Heart right ventricle (tissue), 16 donors: Measurements from ENCODE around the gene SUPT20HL2. TPM values are rescaled to one million over a fixed set of nuclear protein-coding genes. Genes with fewer than 3 reads are reported as not detected.

Experiments
- ATAC-seq, 8 donors: fragments of 200-7000 bp; cut with Tn5 transposase; one replicate each; pipeline ENCODE4 v1.9.1; 2020; ENCODE audit warnings: mild to moderate bottlenecking in 8 of 8, moderate library complexity in 8 of 8, moderate number of reproducible peaks in 1 of 8
- DNase-seq, 2 donors: peaks; one replicate each; pipeline ENCODE4 v3.0.0-alpha.2; 2020
- H3K27ac ChIP-seq, 10 donors: fragments of 200-600 bp; sonication (generic) in 2 of 10; one replicate each; pipeline versions ENCODE4 v1.5.0 to v1.8.0; 2020 to 2022; ENCODE audit warnings: mild to moderate bottlenecking in 3 of 10
- H3K27me3 ChIP-seq, 7 donors: fragments of 200-600 bp; one replicate each; pipeline ENCODE4 v1.8.0; 2021 to 2022; ENCODE audit warnings: mild to moderate bottlenecking in 2 of 7
- H3K36me3 ChIP-seq, 9 donors: fragments of 200-600 bp; sonication (generic) in 1 of 9; one replicate each; pipeline versions ENCODE4 v1.5.0 to v1.8.0; 2020 to 2022; ENCODE audit warnings: mild to moderate bottlenecking in 2 of 9
- H3K4me1 ChIP-seq, 9 donors: fragments of 200-600 bp; sonication (generic) in 1 of 9; one replicate each; pipeline versions ENCODE4 v1.5.0 to v1.8.0; 2020 to 2022; ENCODE audit warnings: mild to moderate bottlenecking in 4 of 9
- H3K4me3 ChIP-seq, 10 donors: fragments of 200-600 bp; sonication (generic) in 2 of 10; one replicate each; pipeline versions ENCODE4 v1.5.0 to v1.8.0; 2020 to 2022; ENCODE audit warnings: mild to moderate bottlenecking in 7 of 10, moderate library complexity in 2 of 10
- H3K9me3 ChIP-seq, 11 donors: fragments of 200-600 bp in 10 of 11; sonication (generic) in 2 of 11; one replicate each; pipeline versions ENCODE4 v1.5.0 to v1.8.0; 2013 to 2022; ENCODE audit warnings: mild to moderate bottlenecking in 2 of 11, control low read depth in 1 of 11, moderate library complexity in 1 of 11
- WGBS, 2 donors: extraction: QIAGEN DNeasy Blood & Tissue Kit; methylation state at CpG; one replicate each; pipeline ENCODE4 v1.1.7; 2013; ENCODE audit warnings: inconsistent platforms in 1 of 2; 5-methylcytosine and 5-hydroxymethylcytosine counted together
- intact Hi-C, 10 donors: fragments of 100-400 bp; cut with DNase I; formaldehyde crosslinking; loops; one replicate each; pipeline versions ENCODE4 v1.11.1 to v1.14.2; 2022
- polyA plus RNA-seq, 2 donors: library from polyadenylated mRNA; stranded (reverse); fragments of 200-250 nt; gene quantifications; one replicate each; pipeline ENCODE4 v1.2.3, GENCODE V29; 2013
- total RNA-seq, 10 donors: library from RNA; stranded (reverse); fragmentation: NEBNext Ultra II Directional in 3 of 10; extraction: Animal tissue kit (Norgen Biotek cat#: 25700) in 3 of 10; gene quantifications; one replicate each; pipeline versions ENCODE4 v1.2.1 to v1.2.4, GENCODE V29; 2021 to 2023
- TF ChIP-seq, protein P1 (sequence below), 9 donors: fragments of 200-600 bp; sonication (generic) in 2 of 9; IDR thresholded peaks; one replicate each; pipeline versions ENCODE4 v1.5.0 to v1.8.0; 2021 to 2022; ENCODE audit warnings: antibody characterized with exemption in 9 of 9, mild to moderate bottlenecking in 5 of 9, moderate library complexity in 1 of 9
- donor health status: Arrhythmogenic right ventricular cardiomyopathy.
- donor health status: ischemic (EF 13 %, LVEDD 7.1; RV severe dilation, severe dysfunction).
- donor health status: healthy with polysubstance abuse.
- donor health status: DM: no; HTN: yes; CAD: no.
- donor health status: DM: no; HTN: no; CAD: no.
- donor health status: ischemic (EF 25% LVEDD 6.9; RV normal size, moderate dysfunction).
- donor health status: ischemic (EF 25% LVEDD 5.7; RV mildly dilated, moderate dysfunction).
- donor health status: healthy.
- donor health status: DM: yes; HTN: yes; CAD: no.
- donor health status: Ischemic cardiomyopathy.
- donor health status: ischemic (EF 35%, LVEDD 5.7; RV mildly dilated, moderate dysfunction).
- donor health status: nonischemic (EF 11% LVEDD 7.7; RV severe dilation, severe dysfunction).
- donor health status: DM: yes; HTN: yes; CAD: no.
- donor health status: PGD.
- donor health status: ischemic (EF 29% LVEDD 5.4; RV normal size, mild dysfunction).
- donor health status: nonischemic (EF 23%, LVEDD 6.1; RV moderate dilation, normal function).

SUPT20HL2 gene
- total and polyA plus RNA-seq, 12 donors, result not detected

DNA sequence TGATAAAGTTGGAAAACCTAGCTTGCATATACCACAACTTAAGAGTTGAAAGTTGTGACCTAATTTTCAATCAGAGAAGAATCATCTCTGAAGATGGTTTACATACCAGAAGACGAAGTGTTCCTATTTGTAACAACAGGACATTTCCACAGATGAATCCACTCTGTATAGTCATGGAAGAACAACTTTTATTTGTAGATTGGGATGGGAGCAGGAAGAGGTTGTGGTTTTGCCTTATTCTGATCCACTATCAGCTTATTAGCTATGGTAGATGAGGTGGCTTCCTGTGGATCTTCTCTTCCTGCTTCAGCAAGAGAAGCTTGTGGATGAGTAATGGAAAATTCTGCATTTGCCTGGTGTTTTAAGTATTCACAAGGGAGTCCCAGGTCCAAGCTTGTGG lies 27.9 kb upstream of the SUPT20HL2 start:
- Histone ChIP-seq H3K27me3 (peaks cover 0 to 59% (median 0%) of the 10 kb centered on the region in 7 donors), H3K4me3 (no peak overlapping the region), H3K27ac (no peak overlapping the region), H3K9me3 (no peaks in the 10 kb centered on the region), H3K36me3 (no peaks in the 10 kb centered on the region), H3K4me1 (no peaks in the 10 kb centered on the region)
- intact Hi-C loops, result no loop called here
- DNase-seq, result no peak
- TF ChIP-seq, protein P1, sequence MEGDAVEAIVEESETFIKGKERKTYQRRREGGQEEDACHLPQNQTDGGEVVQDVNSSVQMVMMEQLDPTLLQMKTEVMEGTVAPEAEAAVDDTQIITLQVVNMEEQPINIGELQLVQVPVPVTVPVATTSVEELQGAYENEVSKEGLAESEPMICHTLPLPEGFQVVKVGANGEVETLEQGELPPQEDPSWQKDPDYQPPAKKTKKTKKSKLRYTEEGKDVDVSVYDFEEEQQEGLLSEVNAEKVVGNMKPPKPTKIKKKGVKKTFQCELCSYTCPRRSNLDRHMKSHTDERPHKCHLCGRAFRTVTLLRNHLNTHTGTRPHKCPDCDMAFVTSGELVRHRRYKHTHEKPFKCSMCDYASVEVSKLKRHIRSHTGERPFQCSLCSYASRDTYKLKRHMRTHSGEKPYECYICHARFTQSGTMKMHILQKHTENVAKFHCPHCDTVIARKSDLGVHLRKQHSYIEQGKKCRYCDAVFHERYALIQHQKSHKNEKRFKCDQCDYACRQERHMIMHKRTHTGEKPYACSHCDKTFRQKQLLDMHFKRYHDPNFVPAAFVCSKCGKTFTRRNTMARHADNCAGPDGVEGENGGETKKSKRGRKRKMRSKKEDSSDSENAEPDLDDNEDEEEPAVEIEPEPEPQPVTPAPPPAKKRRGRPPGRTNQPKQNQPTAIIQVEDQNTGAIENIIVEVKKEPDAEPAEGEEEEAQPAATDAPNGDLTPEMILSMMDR (IDR thresholded peaks at IDR 0.05), result no peak
- WGBS, 2 donors, result 78 to 83% methylated on average over 1 of the region's 1 CpG
- ATAC-seq, result no peak

DNA sequence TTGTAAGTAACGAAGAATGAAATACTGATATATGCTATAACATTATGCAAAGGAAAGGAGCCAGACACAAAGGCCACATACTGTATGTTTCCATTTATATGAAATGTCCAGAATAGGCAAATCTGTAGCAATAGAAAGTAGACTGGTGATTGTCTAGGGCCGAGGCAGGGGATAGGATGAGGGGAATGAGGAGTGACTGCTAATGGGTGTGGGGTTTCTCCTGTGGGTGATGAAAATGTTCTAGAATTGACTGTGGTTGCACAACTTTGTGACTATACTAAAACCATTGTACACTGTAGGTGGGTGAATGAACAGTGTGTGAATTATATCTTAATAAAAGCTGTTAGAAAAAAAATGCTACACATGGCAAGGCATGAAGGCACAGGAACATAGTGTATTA lies 26.6 kb upstream of the SUPT20HL2 start:
- TF ChIP-seq, protein P1 (IDR thresholded peaks at IDR 0.05), result no peak
- DNase-seq (no peak), ATAC-seq (no peak)
- H3K36me3 ChIP-seq, result no peaks in the 10 kb centered on the region
- no peak overlapping the region for H3K27ac ChIP-seq
- H3K9me3 ChIP-seq, result no peaks in the 10 kb centered on the region
- no peak overlapping the region for H3K4me3 ChIP-seq
- intact Hi-C loops, result no loop called here
- peaks cover 0 to 59% (median 0%) of the 10 kb centered on the region in 7 donors for H3K27me3 ChIP-seq
- H3K4me1 ChIP-seq, result no peaks in the 10 kb centered on the region
- 93 to 100% methylated on average over 2 of the region's 2 CpGs for WGBS, 2 donors

DNA sequence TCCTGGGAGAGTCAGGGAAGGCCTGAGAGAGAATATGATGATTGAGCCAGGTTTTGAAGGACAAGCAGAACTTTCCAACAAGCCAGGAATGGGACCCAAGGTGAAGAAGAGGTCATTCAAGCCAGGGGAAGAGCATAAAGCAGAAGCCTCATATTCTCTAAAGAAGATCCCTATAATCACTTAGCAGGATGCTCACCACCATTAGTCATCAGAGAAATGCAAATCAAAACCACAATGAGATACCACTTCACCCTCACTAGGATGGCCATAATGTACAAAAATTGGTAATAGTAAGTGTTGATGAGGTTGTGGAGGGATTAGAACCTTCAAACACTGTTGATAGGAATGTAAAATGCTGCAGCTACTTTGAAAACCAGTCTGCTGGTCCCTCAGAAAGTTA lies 26.0 kb upstream of the SUPT20HL2 start:
- Histone ChIP-seq H3K36me3 (no peaks in the 10 kb centered on the region), H3K4me1 (no peaks in the 10 kb centered on the region), H3K9me3 (no peaks in the 10 kb centered on the region), H3K4me3 (no peak overlapping the region), H3K27me3 (peaks cover 0 to 64% (median 0%) of the 10 kb centered on the region in 7 donors), H3K27ac (no peak overlapping the region)
- TF ChIP-seq, protein P1 (IDR thresholded peaks at IDR 0.05), result no peak
- ATAC-seq (no peak), DNase-seq (no peak)
- intact Hi-C loops, result no loop called here

DNA sequence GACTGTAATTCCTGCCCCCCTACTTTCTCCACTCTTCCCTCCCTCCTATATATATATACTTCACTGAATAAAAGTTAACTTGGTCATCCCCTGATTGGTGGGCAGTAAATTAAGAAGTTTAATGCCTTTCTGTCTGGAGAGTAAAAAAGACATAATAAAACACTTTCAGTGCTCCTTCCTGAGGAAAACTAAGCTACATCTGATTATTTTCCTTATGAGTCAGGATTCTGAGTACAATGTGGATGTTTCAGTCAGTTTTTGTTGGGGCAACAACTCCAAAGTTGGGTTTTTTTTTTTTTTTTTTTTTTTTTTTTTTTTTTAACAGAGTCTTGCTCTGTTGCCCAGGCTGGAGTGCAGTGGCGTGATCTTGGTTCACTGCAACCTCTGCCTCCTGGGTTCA lies 22.0 kb upstream of the SUPT20HL2 start:
- no peaks in the 10 kb centered on the region for H3K9me3 ChIP-seq
- TF ChIP-seq, protein P1 (IDR thresholded peaks at IDR 0.05), result no peak
- intact Hi-C loops, result no loop called here
- no peak overlapping the region for H3K4me3 ChIP-seq
- 100% methylated on average over 1 of the region's 1 CpG for WGBS, 2 donors
- no peaks in the 10 kb centered on the region for H3K4me1 ChIP-seq
- H3K27me3 ChIP-seq, result peaks cover 0 to 63% (median 0%) of the 10 kb centered on the region in 7 donors
- ATAC-seq, result no peak
- DNase-seq, result no peak
- H3K36me3 ChIP-seq, result no peaks in the 10 kb centered on the region
- H3K27ac ChIP-seq, result no peak overlapping the region

DNA sequence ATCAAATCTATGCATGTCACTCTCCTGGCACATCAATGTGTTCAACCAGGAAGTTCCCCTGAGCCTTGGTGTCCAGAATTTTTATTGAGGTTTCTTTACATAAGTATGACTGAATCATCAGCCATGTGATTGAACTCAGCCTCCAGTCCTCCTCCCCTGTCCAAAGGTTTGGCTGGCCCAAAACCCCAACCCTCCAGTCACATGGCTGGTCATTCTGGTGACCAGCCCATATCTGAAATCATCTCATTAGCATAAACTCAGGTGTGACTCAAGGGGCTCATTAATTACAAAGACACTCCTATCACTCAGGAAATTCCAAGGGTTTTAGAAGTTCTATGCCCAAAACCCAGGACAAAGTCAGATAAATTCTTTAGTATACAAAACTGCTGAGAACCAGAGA lies 20.6 kb upstream of the SUPT20HL2 start:
- H3K36me3 ChIP-seq, result no peaks in the 10 kb centered on the region
- no peaks in the 10 kb centered on the region for H3K9me3 ChIP-seq
- H3K27me3 ChIP-seq, result peaks cover 0 to 56% (median 0%) of the 10 kb centered on the region in 7 donors
- H3K27ac ChIP-seq, result no peak overlapping the region
- no peaks in the 10 kb centered on the region for H3K4me1 ChIP-seq
- TF ChIP-seq, protein P1 (IDR thresholded peaks at IDR 0.05), result no peak
- DNase-seq (no peak), ATAC-seq (no peak)
- H3K4me3 ChIP-seq, result no peak overlapping the region
- intact Hi-C loops, result no loop called here
